ENCODE measurements around the gene AVPR2.

Gene AVPR2

DNA sequence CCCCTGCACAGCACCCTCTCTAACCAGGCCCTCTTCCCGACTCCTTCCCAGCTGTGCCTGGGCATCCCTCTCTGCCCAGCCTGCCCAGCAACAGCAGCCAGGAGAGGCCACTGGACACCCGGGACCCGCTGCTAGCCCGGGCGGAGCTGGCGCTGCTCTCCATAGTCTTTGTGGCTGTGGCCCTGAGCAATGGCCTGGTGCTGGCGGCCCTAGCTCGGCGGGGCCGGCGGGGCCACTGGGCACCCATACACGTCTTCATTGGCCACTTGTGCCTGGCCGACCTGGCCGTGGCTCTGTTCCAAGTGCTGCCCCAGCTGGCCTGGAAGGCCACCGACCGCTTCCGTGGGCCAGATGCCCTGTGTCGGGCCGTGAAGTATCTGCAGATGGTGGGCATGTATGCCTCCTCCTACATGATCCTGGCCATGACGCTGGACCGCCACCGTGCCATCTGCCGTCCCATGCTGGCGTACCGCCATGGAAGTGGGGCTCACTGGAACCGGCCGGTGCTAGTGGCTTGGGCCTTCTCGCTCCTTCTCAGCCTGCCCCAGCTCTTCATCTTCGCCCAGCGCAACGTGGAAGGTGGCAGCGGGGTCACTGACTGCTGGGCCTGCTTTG lies 1.1 kb downstream of the AVPR2 start:
- in situ Hi-C loops (cut with MboI; ENCODE audit: low sequenced_read_pairs, unreplicated experiment), result no loop called here
- TF ChIP-seq, protein P1, sequence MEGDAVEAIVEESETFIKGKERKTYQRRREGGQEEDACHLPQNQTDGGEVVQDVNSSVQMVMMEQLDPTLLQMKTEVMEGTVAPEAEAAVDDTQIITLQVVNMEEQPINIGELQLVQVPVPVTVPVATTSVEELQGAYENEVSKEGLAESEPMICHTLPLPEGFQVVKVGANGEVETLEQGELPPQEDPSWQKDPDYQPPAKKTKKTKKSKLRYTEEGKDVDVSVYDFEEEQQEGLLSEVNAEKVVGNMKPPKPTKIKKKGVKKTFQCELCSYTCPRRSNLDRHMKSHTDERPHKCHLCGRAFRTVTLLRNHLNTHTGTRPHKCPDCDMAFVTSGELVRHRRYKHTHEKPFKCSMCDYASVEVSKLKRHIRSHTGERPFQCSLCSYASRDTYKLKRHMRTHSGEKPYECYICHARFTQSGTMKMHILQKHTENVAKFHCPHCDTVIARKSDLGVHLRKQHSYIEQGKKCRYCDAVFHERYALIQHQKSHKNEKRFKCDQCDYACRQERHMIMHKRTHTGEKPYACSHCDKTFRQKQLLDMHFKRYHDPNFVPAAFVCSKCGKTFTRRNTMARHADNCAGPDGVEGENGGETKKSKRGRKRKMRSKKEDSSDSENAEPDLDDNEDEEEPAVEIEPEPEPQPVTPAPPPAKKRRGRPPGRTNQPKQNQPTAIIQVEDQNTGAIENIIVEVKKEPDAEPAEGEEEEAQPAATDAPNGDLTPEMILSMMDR (IDR thresholded peaks at IDR 0.05; ENCODE audit: borderline replicate concordance, control extremely low read depth, extremely low read depth, insufficient read depth, missing control alignments), result no peak
- DNase-seq (ENCODE audit: low spot score), result no peak

DNA sequence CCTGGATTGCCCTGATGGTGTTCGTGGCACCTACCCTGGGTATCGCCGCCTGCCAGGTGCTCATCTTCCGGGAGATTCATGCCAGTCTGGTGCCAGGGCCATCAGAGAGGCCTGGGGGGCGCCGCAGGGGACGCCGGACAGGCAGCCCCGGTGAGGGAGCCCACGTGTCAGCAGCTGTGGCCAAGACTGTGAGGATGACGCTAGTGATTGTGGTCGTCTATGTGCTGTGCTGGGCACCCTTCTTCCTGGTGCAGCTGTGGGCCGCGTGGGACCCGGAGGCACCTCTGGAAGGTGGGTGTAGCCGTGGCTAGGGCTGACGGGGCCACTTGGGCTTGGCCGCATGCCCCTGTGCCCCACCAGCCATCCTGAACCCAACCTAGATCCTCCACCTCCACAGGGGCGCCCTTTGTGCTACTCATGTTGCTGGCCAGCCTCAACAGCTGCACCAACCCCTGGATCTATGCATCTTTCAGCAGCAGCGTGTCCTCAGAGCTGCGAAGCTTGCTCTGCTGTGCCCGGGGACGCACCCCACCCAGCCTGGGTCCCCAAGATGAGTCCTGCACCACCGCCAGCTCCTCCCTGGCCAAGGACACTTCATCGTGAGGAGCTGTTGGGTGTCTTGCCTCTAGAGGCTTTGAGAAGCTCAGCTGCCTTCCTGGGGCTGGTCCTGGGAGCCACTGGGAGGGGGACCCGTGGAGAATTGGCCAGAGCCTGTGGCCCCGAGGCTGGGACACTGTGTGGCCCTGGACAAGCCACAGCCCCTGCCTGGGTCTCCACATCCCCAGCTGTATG lies 1.8 kb downstream of the AVPR2 start:
- DNase-seq (ENCODE audit: low spot score), result no peak
- in situ Hi-C loops (cut with MboI; ENCODE audit: low sequenced_read_pairs, unreplicated experiment), result no loop called here
- TF ChIP-seq, protein P1 (IDR thresholded peaks at IDR 0.05; ENCODE audit: borderline replicate concordance, control extremely low read depth, extremely low read depth, insufficient read depth, missing control alignments), result no peak

DNA sequence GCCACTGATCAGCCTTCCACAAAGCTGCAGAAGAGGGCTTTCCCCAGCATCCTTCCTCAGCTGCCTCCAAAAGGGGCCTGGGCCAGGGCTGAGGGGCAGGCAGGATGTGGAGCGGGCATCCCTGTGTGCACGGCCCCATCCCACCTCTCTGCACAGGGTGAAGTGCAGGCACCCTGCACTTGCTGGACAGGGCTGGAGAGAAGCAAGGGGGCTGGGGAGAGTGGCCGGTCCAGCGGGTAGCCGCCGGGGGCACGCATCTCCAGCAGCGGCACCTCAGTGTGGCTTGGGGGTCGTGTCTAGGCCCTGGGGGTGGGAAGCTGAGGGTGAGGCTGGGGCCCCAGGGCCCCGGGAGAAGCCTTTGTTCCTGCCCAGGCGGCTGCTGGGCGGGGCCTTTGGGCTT lies 3.0 kb downstream of the AVPR2 start:
- TF ChIP-seq, protein P1 (IDR thresholded peaks at IDR 0.05; ENCODE audit: borderline replicate concordance, control extremely low read depth, extremely low read depth, insufficient read depth, missing control alignments), result no peak
- DNase-seq (ENCODE audit: low spot score), result no peak
- in situ Hi-C loops (cut with MboI; ENCODE audit: low sequenced_read_pairs, unreplicated experiment), result no loop called here

DNA sequence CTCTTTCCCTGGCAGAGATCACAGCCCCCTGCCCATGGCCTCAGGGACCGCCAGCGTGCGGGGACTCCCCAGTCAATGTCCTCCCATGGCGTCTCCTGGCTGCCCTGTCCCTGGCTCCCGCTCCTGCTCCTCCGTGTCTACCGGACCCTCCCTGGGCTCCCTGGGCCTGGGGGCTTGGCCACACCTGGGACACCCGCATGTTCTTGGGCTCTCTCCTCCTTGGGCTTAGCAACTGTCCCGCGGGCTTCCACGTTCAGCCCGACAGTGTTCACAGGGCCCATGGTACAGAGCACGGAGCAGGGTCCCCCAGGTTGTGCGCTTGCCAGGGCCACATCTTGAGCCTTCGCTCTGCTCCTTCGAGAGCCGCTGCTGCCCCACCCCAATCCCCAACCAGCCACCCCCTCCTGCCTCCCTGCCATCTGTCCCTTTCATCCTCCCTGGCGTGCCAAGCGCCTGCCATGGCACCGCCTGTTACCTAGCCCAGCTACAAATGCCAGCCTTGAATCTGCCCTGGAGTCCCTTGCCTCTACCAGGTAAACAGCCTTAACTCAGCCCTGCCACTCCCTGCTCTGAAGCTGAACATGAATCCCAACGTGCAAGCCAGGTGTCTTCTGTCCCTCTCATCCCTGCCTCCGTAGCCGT lies 3.9 kb downstream of the AVPR2 start:
- TF ChIP-seq, protein P1 (IDR thresholded peaks at IDR 0.05; ENCODE audit: borderline replicate concordance, control extremely low read depth, extremely low read depth, insufficient read depth, missing control alignments), result no peak
- DNase-seq (ENCODE audit: low spot score), result no peak
- in situ Hi-C loops (cut with MboI; ENCODE audit: low sequenced_read_pairs, unreplicated experiment), result no loop called here

DNA sequence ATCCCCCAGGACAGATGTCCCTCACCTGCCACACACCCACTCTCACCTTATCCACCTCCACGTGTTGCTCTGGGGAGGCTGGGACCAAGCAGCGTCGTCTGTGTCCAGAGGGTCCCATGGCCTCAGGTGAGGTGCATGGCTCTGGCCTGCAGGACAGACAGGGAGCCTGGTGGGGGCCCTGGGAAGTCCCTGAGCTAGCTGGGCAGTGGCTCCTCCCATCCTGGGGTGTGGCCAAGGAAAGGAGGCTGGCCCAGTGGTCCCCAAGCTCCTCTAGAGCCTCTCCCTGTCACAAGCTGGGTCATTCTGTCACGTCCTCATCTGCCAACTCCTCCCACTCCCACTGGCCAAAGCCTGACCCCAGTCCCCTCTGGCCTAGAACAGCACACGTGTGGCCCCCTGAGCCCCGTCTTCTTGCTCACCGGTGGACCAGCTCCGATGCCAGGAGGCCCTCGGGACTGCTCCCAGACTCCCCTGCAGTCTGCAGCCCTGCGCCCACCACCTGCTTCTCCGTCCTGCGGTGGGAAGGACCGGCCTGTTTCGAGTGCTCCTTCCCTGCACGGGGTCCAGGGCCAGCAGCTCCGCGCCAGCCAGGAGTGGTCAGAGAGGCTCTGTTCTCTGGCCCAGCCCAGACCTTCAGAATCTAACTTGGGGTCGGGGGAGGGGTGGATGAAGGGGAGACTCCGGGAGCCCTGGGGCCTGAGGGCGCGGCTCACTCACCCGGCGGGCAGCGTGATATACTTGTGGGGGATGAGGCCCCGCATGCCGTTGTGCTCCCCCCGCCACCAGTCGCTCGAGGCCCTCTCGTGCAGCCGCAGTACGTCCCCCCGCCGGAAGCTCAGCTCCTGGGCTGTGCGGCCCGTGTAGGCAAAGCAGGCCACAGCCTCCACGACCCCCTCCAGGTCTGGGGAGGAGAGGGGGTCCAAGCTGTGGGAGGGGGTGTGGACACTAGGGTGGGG lies 4.8 kb downstream of the AVPR2 start:
- peak; percentile 72 for DNase-seq (ENCODE audit: low spot score)
- TF ChIP-seq, protein P1 (IDR thresholded peaks at IDR 0.05; ENCODE audit: borderline replicate concordance, control extremely low read depth, extremely low read depth, insufficient read depth, missing control alignments), result no peak
- in situ Hi-C loops (cut with MboI; ENCODE audit: low sequenced_read_pairs, unreplicated experiment), result no loop called here

DNA sequence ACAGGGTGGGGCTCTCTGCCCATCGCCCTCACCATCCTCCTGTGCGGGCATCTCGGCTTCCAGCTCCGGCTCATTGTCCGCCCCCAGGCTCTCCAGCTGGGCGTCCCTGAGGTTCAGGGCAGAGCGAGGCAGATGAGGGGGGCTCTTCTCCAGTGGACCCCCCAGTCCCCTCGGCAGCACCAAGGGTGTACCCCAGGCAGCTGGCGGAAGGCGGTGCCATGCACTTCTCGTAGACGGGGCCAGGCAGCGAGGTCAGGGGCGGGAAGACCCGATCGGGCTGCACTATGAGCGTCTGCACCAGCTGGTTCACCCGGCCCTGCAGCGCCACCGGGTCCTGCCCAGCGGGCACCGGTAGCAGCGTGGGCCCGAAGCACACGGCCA lies 5.5 kb downstream of the AVPR2 start:
- in situ Hi-C loops (cut with MboI; ENCODE audit: low sequenced_read_pairs, unreplicated experiment), result no loop called here
- DNase-seq (ENCODE audit: low spot score), result no peak
- TF ChIP-seq, protein P1 (IDR thresholded peaks at IDR 0.05; ENCODE audit: borderline replicate concordance, control extremely low read depth, extremely low read depth, insufficient read depth, missing control alignments), result no peak
